Midbrain (tissue), 1 donor: Measurements from ENCODE around the gene PAX5.

Experiments
- DNase-seq: peaks from one replicate; lab custom pipeline; 2025; lab: John Stamatoyannopoulos, UW

Gene PAX5

DNA sequence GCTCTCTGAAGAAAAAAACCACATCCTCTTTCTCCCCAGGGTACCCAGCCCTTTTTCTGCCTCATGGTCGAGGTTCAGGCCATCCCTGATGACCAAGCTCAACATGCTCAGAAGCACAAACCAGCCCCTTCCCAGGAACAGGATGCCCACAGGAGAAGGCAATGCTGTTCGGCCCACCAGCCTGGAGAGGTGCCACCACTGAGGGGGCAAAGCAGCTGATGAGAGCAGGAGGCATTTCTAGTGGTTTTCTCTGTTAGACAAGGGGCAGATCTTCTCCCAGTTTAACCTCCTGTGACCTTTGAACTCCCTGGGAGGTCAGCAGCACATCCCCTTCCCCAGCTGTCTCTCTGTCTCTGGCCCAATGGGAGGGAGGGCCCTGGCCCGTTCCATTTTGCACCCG, 73.0 kb downstream of the PAX5 start:
- DNase-seq: no peak

GRCh38 chr9:36960575-36960955, 73.5 kb downstream of the PAX5 start:
- no peak for DNase-seq

DNA sequence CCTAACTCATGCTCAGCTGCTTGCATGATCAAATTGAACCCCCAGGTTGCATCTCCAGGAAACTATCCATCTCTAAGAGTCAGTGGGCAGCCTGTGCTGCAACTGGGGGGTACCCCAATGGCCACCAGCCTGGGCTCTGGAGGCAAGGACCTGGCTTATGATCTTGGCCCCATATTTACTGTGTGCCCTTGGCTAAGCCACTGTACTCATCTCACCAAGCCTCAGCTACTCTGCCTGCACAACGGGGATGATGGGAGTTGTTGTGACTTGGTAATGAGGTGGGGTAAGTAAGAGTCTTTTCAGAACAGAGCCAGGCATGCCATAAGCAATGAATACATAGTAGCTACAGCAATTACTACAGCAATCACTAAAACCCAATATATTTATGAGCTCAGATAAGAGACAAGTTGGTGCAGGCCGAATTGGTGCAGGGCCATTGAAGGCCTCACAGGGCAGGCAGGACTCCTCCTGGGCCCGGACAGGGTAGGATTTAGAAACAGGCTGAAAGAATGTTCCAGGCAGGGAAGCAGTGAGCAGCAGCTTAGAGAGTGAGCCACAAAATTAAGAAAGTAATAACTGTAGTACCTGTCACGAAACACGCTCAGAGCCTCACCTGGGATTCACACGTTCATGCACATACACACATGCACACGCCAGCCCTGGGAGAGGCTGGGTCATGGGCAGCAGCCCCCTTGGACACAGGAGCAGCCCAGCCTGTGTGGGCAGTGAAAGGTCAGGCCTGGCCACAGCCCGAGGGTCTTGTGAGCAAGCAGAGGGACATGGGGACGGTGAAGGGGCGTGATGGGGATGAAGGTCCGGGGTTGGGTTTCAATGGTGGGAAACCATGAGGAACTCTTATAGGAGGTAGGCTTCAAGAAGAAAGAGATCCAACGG, 74.1 kb downstream of the PAX5 start:
- no peak for DNase-seq

DNA sequence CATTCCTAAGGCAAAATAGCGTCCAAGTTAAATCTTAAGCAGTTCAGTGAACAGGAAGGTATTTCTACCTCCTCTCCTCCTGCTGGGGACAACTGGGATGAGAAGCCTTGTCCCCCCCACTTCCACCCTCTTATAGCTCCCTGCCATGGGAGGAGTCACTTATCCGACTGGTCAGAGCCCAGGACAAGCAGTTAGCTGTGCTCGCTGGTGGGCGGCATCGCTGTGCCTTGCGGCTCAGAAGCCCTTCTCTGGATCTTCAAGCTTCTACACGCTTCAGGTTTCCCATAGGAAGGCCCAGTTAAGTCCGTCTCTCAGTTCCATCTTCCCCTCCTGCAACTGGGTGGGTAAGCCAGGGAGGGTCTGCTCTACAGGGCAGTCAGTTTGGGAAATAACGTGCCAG, 77.2 kb downstream of the PAX5 start:
- no peak for DNase-seq

GRCh38 chr9:36950389-36950788, 83.7 kb downstream of the PAX5 start:
- no peak for DNase-seq

- DNase-seq: no peak
Observed at GRCh38 chr9:36949466-36949865, 84.6 kb downstream of the PAX5 start.

DNA sequence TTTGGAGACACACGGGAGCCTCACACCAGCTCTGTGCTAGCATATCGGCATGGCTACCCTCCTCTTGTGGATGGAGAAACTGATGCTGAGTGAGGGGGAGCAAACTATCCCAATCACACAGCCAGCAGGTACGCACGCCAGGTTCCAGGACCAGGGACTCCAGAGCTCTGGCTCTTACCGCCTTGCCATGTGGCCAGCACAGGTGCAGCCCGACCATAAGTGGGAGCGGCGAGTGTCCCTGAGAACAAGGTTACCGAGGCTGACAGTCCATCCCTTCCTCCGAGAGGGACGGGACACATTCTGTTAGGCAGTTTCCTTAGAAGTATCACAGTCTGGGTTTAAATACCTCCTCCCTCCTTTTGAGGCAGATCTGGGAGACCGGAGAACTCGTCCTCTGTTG, 86.0 kb downstream of the PAX5 start:
- DNase-seq: no peak

GRCh38 chr9:36946653-36947052, 87.4 kb downstream of the PAX5 start:
- DNase-seq: no peak

- DNase-seq: no peak
Observed at GRCh38 chr9:36945999-36946398, 88.1 kb downstream of the PAX5 start.

- DNase-seq: no peak
Observed at GRCh38 chr9:36942891-36943290, 91.2 kb downstream of the PAX5 start.

GRCh38 chr9:36941441-36941840, 92.6 kb downstream of the PAX5 start:
- no peak for DNase-seq

GRCh38 chr9:36940881-36941280, 93.2 kb downstream of the PAX5 start:
- DNase-seq: no peak

GRCh38 chr9:36940500-36940853, 93.6 kb downstream of the PAX5 start:
- no peak for DNase-seq

GRCh38 chr9:36939655-36940499, 94.2 kb downstream of the PAX5 start:
- no peak for DNase-seq

- DNase-seq: no peak
Observed at GRCh38 chr9:36939214-36939613, 94.9 kb downstream of the PAX5 start.

DNA sequence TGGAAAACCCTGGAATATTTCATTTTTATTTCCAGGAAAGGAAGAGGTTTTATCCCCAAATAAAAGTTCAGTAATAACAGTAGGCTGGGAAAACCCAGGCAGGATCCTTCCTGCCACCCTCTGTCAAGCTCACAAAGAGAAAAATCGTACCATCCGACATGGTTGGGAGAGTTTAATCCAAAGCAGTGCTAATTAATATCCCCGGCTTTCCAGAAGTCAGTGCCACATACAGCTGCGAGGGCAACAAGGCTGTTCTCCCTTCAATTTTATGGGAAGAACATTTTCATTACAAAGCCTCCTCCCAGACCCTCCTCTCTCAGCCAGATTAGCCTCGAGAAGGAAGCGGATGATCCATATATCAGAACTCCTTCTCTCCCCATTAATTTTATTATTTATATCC, 95.5 kb downstream of the PAX5 start:
- no peak for DNase-seq

DNA sequence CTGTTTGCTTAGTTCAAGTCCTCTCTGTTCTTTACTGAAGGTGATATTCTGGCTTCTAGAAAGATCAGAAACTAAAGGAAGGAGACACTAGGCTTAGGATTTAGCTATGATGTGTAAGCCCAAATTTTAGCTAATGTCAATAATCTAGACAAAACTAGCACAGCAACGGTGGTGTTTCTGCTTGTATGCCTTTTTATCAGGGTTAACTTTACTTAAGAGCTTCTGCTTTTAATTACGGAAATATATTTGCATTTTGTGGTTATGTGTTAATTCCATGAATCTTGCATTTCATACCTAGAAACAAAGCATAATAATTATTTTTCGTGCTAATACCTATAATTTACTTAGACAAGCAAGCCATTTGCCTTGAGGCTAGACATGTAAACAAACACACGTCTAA, 96.1 kb downstream of the PAX5 start:
- no peak for DNase-seq

DNA sequence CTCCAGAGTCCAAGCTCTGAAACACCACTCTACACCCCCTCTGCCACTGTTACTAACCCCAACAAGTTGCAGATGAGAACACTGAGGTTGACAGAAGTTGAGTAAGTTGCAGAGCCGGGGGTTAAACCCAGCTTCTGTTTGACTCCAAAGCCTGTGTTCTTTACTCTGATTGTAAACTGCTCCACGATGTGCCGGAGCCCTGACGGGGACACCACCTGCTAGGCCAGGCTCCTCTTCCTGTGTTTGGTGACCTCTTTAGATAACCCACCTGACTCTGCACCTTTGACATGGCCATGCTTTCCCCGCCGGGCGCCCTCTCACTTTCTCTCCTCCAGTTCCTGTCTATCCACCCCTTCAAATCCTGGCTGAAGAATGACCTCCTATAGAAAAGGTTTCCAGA, 96.7 kb downstream of the PAX5 start:
- DNase-seq: no peak

- DNase-seq: no peak
Observed at GRCh38 chr9:36936498-36936831, 97.6 kb downstream of the PAX5 start.

DNA sequence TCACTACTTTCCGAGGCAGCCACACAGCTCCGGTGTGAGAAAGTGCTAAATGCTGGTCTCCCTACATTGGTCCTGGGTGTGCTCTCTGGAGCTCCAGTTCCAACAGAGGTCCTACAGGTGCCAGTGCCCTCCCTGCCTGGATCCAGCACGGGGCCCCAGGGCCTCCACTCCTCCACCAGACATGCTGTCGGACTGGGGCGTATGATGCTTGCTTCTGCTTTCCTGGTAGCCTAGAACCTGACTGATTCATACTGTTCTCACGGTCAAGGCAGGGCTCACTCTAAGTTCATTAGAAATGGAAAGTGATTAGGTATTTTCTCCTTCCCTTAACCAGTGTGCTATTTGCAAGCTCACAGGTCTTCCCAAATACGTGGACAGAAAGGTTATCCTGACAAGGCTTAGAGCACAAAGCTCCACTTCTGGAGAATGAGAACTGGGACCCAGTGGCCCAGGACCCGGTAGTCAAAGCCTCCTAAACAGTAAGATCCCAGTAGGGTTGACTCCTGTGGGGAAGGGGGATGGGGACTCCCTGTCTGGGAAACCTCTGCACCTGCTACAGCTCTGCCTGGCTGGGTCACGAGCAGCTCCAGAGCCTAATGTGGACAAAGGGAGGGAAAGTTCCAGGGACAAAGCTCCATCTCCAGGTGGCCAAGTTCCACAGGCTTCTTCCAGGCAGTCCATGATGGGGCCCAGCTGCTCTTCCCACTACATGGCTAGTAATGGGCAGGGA, 98.1 kb downstream of the PAX5 start:
- DNase-seq: no peak

DNA sequence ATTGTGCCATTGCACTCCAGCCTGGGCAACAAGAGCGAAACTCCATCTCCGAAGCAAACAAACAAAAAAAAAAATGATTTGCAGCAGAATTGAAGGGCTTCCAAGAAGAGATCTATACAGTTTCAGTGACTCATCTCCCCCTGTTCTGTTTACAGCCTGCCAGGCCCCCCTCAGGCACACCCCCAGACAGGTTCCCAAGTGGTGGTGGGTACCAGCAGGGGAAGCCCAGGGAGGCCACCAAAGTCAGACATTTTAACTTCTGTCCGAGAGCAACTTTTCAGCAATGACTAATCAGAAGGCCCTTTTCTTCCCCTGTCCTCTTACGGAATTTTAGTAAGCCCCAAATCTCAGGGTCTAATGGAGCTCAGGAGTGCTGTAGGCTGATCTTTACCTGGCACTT, 98.7 kb downstream of the PAX5 start:
- no peak for DNase-seq

DNA sequence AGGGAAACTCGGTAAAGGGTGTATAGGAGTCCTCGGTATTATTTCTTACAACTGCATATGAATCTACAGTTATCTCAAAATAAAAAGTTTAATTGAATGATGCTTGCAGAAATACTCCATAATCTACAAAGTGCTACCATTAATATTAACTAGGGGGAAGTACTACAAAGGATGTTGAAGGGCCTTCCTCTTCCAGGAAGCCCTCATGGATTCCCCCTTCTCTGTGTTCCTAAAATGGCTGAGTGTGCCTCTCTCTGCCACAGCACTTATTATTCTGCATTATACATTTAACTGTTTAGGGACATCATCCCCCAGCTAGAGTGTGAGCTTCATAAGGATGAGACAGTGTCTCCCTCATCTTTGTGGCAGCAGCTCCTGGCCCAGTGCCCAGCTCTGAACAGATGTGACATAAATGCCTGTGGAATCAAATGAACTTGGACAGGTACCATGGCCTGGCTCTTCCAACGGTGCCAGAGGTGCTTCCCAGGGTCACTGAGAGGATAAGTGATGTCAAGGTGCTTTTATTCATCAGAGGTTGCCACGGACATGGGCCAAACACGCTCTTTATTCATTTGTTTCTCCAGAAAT, 99.5 kb downstream of the PAX5 start:
- DNase-seq: no peak
